ENCODE data around the gene TBC1D2.

TBC1D2 gene

DNA sequence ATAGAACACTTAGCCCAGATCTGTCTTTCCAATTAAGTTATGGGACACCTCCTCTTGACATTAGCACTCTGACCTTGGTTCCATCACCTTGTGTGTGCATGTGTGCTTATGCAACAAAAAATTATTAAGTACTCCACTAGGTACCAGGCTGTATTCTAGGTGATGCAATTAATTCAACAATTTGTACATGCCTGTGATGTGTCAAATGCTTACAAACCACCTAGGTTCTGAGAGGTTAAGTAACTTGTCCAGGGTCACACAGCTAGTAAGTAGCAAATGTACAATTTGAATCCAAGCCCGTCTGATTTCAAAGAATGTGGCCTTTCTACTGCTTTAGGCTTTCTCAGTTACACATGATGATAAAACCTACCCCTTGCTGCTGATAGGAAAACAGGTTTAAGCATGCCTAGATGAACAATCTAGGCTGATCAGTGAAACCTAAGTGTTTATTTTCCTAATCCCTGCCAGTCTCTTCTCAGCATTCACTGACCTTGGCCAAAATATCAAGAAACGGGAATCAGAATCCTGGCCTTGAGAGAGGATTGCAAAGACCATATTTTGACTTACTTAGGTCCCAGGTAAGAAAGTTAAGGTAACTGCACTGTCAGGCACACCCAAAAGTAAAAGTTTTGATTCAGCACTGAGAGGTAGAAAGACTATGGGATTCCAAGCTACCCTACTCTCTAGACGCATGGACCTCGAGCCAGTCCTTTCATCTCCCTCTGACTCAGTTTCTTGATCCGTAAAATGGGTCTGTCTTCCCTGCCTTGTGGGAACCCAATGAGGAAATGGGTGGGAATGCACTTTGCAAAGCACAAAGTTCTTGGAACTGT, 1.0 kb downstream of the TBC1D2 start:
- TF ChIP-seq, protein P1, sequence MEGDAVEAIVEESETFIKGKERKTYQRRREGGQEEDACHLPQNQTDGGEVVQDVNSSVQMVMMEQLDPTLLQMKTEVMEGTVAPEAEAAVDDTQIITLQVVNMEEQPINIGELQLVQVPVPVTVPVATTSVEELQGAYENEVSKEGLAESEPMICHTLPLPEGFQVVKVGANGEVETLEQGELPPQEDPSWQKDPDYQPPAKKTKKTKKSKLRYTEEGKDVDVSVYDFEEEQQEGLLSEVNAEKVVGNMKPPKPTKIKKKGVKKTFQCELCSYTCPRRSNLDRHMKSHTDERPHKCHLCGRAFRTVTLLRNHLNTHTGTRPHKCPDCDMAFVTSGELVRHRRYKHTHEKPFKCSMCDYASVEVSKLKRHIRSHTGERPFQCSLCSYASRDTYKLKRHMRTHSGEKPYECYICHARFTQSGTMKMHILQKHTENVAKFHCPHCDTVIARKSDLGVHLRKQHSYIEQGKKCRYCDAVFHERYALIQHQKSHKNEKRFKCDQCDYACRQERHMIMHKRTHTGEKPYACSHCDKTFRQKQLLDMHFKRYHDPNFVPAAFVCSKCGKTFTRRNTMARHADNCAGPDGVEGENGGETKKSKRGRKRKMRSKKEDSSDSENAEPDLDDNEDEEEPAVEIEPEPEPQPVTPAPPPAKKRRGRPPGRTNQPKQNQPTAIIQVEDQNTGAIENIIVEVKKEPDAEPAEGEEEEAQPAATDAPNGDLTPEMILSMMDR (IDR thresholded peaks at IDR 0.05; ENCODE audit: low read depth, low read length, missing control alignments): no peak
- no peak for DNase-seq (ENCODE audit: extremely low read depth, low read depth)
- peak overlapping the region; percentile 90 for H3K4me3 ChIP-seq (replicated peaks; ENCODE audit: low read depth, low read length)

- TF ChIP-seq, protein P1 (IDR thresholded peaks at IDR 0.05; ENCODE audit: low read depth, low read length, missing control alignments): no peak
- DNase-seq (ENCODE audit: extremely low read depth, low read depth): no peak
- peak overlapping the region; percentile 90 for H3K4me3 ChIP-seq (replicated peaks; ENCODE audit: low read depth, low read length)
Observed at GRCh38 chr9:98253565-98253964, 1.9 kb downstream of the TBC1D2 start.

- peak; percentile 32 for DNase-seq (ENCODE audit: extremely low read depth, low read depth)
- TF ChIP-seq, protein P1 (IDR thresholded peaks at IDR 0.05; ENCODE audit: low read depth, low read length, missing control alignments): no peak
- no peak overlapping the region for H3K4me3 ChIP-seq (replicated peaks; ENCODE audit: low read depth, low read length)
Observed at GRCh38 chr9:98251551-98251950, 3.9 kb downstream of the TBC1D2 start.

GRCh38 chr9:98249771-98250170, 5.7 kb downstream of the TBC1D2 start:
- no peak overlapping the region for H3K4me3 ChIP-seq (replicated peaks; ENCODE audit: low read depth, low read length)
- TF ChIP-seq, protein P1 (IDR thresholded peaks at IDR 0.05; ENCODE audit: low read depth, low read length, missing control alignments): no peak
- no peak for DNase-seq (ENCODE audit: extremely low read depth, low read depth)

DNA sequence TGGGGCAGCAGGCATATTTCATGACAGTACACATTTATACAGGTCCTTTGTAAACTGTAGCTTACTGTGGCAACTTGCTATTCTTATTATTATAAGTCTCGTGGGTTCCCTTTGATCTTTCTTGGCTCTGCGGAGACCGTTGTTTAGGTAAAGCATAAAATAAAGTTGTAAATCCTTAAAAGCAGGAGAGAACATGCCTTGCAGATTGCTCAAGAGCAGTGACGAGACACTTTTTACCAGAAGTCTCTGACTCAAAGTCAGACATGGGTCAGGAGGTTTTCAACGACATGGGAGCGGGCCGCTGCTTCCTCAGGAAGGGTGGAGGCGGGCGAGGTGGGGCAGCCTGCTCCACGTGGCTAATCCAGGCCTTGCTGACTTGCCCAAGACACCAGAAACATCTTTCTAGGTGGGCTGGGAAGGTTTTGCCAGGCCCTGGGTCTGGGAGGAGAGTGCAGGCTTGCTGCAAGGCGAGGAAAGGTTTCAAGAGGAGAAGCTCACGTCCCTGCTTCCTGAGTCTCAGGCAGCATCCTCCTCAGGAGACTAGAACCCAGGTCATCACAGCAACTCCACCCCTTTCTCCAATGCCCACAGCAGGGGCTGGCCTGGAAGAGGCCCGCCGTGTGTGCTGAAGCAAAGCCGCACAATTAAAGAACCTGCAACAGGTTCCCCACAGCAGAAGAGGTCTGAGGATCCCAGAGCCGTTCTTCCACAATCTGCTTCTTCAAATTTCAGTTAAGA, 6.5 kb downstream of the TBC1D2 start:
- TF ChIP-seq, protein P1 (IDR thresholded peaks at IDR 0.05; ENCODE audit: low read depth, low read length, missing control alignments): no peak
- H3K4me3 ChIP-seq (replicated peaks; ENCODE audit: low read depth, low read length): no peak overlapping the region
- peak; percentile 46 for DNase-seq (ENCODE audit: extremely low read depth, low read depth)

- TF ChIP-seq, protein P1 (IDR thresholded peaks at IDR 0.05; ENCODE audit: low read depth, low read length, missing control alignments): no peak
- no peak for DNase-seq (ENCODE audit: extremely low read depth, low read depth)
- no peak overlapping the region for H3K4me3 ChIP-seq (replicated peaks; ENCODE audit: low read depth, low read length)
Observed at GRCh38 chr9:98247831-98248657, 7.4 kb downstream of the TBC1D2 start.

Data from HFF-Myc (cell line).